Thoracic aorta (tissue), 2 donors: Measurements from ENCODE around the gene UBR2. TPM values are rescaled to one million over a fixed set of nuclear protein-coding genes. Genes with fewer than 3 reads are reported as not detected.

ENCODE experiments used
- ATAC-seq: fragments of 150-250 bp; one replicate; pipeline ENCODE4 v1.8.0; 2017; ENCODE audit warnings: low read depth; ENCODE audit not compliant: insufficient number of reproducible peaks, low FRiP score
- DNase-seq: peaks from one replicate; pipeline ENCODE4 v3.0.0-alpha.2; 2020; ENCODE audit warnings: low spot score
- H3K27ac ChIP-seq, 2 donors: fragments of 200-600 bp; sonication (generic); 1 replicate in 1 of 2; 2 replicates in 1 of 2; pipeline ENCODE4 v1.5.1; 2016; ENCODE audit warnings: mild to moderate bottlenecking in 2 of 2, moderate library complexity in 2 of 2
- H3K27me3 ChIP-seq: fragments of 200-600 bp; sonication (generic); replicated peaks from 2 replicates; pipeline ENCODE4 v1.6.0; 2016; ENCODE audit warnings: mild to moderate bottlenecking; ENCODE audit not compliant: insufficient read depth
- H3K36me3 ChIP-seq: fragments of 200-600 bp; sonication (generic); one replicate; pipeline ENCODE4 v1.5.1; 2016
- H3K4me1 ChIP-seq, 2 donors: fragments of 200-600 bp; sonication (generic); 1 replicate in 1 of 2; 2 replicates in 1 of 2; pipeline versions ENCODE4 v1.5.1 to v1.6.0; 2016; ENCODE audit warnings: low read depth in 2 of 2, mild to moderate bottlenecking in 1 of 2; ENCODE audit not compliant: control insufficient read depth in 1 of 2
- H3K4me3 ChIP-seq: fragments of 200-600 bp; sonication (generic); 2 replicates; pipeline ENCODE4 v1.5.1; 2016; ENCODE audit warnings: mild to moderate bottlenecking
- H3K9me3 ChIP-seq: fragments of 200-600 bp; sonication (generic); 2 replicates; pipeline ENCODE4 v1.5.1; 2016
- total RNA-seq, 2 donors: library from RNA; depleted of rRNA; stranded (reverse); fragments of >200 nt; gene quantifications; one replicate each; pipeline versions ENCODE4 v1.1.0 to v1.2.3, GENCODE V29; 2016
- TF ChIP-seq, protein P1 (sequence below): fragments of 200-600 bp; sonication (generic); IDR thresholded peaks from one replicate; pipeline ENCODE4 v1.5.1; 2019; ENCODE audit warnings: antibody characterized with exemption

UBR2 gene
- total RNA-seq, 2 donors from 2014 or later, result 25.9 to 38.7 TPM

DNA sequence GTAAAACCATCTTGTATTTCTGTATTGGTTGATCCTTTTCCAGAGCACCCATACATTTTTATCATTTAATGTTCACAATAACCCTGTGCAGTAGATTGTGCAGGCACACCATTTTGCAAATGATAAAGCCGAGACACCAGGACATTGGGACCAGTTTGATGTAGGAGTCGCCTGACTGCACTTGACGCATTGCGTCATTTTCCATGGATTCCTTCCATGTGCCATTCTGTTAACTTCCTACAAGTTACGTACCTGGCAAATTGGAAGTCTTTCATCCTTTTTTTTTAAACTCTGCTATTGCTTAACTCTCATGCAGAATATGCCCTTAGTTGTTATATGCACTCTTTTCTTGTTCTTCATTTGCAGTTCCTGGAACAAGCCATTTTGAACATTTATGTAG lies 115.5 kb downstream of the UBR2 start:
- no peaks in the 10 kb centered on the region for H3K27me3 ChIP-seq
- ATAC-seq (no peak), DNase-seq (no peak)
- no peak overlapping the region for H3K4me3 ChIP-seq
- no peaks in the 10 kb centered on the region for H3K9me3 ChIP-seq
- H3K27ac ChIP-seq, result no peak overlapping the region
- H3K36me3 ChIP-seq, result peaks cover 82% of the 10 kb centered on the region
- H3K4me1 ChIP-seq, result no peaks in the 10 kb centered on the region
- TF ChIP-seq, protein P1, sequence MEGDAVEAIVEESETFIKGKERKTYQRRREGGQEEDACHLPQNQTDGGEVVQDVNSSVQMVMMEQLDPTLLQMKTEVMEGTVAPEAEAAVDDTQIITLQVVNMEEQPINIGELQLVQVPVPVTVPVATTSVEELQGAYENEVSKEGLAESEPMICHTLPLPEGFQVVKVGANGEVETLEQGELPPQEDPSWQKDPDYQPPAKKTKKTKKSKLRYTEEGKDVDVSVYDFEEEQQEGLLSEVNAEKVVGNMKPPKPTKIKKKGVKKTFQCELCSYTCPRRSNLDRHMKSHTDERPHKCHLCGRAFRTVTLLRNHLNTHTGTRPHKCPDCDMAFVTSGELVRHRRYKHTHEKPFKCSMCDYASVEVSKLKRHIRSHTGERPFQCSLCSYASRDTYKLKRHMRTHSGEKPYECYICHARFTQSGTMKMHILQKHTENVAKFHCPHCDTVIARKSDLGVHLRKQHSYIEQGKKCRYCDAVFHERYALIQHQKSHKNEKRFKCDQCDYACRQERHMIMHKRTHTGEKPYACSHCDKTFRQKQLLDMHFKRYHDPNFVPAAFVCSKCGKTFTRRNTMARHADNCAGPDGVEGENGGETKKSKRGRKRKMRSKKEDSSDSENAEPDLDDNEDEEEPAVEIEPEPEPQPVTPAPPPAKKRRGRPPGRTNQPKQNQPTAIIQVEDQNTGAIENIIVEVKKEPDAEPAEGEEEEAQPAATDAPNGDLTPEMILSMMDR, result no peak

DNA sequence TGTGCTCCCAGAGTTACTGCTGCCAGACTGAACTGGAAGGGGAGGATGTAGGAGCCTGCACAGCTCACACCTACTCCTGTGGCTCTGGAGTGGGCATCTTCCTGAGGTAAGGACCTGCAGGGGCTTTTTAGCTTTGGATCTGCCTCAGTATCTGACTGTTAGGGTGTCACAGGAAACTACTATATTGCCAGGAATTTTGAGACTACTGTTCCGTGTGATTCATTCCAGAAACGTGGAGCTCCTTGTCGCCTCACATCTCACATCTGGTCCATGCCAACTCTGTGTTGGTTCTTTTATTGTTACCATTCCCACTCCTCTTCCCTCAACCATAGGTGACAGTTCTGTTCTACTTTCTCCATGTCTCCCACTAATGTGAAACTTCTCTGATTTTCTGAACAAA lies 124.5 kb downstream of the UBR2 start:
- no peak for DNase-seq
- no peak for ATAC-seq
- H3K4me3 ChIP-seq, result no peak overlapping the region
- TF ChIP-seq, protein P1, result no peak
- peaks cover 17% of the 10 kb centered on the region for H3K36me3 ChIP-seq
- H3K4me1 ChIP-seq, result peaks cover 19 to 28% of the 10 kb centered on the region in 2 donors
- H3K27ac ChIP-seq, result no peak overlapping the region
- no peaks in the 10 kb centered on the region for H3K27me3 ChIP-seq
- H3K9me3 ChIP-seq, result no peaks in the 10 kb centered on the region

DNA sequence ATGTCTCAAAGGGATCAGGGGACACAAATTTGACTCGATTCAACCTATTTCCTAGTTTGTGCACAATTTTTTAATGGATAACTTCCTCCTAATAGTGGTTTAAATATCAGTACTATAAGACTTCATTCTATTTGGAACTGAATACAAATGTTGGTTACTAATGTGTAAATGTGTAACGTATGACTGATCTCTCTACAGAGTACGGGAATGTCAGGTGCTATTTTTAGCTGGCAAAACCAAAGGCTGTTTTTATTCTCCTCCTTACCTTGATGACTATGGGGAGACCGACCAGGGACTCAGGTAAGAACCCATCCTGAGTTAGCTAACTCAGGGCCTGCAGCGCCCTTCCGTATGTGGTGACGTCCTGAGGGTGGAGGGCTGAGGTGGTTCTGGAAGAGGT lies 125.5 kb downstream of the UBR2 start:
- Histone ChIP-seq H3K9me3 (no peaks in the 10 kb centered on the region), H3K27me3 (no peaks in the 10 kb centered on the region), H3K36me3 (peaks cover 13% of the 10 kb centered on the region), H3K4me3 (no peak overlapping the region), H3K27ac (peak overlapping the region in 1 of 2 donors; percentile 61), H3K4me1 (peaks cover 19 to 39% of the 10 kb centered on the region in 2 donors)
- TF ChIP-seq, protein P1, result no peak
- DNase-seq, result no peak
- ATAC-seq, result no peak

DNA sequence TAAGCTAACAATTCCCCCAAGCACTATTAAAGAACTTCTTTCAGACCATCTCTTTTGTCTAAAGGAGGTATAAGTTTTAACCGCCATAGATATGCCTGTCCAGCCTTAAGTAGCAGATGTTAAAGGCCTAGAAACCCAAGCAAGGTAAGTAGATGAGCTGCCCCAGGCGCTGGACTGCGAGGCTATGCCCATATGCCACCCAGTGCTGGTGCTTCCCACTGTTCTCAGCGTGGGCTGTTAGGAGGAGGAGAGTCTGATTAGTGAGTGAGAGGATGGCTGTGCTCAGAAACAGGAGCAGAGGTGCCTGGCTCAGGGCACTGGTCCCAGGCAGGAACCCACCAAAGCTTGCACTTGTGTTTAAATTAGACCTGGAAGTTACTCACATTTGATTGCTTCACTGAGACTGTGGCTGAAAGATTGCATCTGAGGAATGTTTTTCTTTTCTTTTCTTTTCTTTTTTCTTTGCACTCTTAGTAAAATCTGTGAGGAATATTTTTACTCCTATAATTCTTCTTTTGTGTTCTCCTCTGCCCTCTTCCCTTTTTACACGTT lies 126.4 kb downstream of the UBR2 start:
- TF ChIP-seq, protein P1, result no peak
- Histone ChIP-seq H3K36me3 (peaks cover 5% of the 10 kb centered on the region), H3K4me1 (peaks cover 19 to 48% of the 10 kb centered on the region in 2 donors), H3K27ac (peak overlapping the region; percentile 61 to 63), H3K9me3 (no peaks in the 10 kb centered on the region), H3K4me3 (no peak overlapping the region), H3K27me3 (no peaks in the 10 kb centered on the region)
- ATAC-seq (no peak), DNase-seq (no peak)

DNA sequence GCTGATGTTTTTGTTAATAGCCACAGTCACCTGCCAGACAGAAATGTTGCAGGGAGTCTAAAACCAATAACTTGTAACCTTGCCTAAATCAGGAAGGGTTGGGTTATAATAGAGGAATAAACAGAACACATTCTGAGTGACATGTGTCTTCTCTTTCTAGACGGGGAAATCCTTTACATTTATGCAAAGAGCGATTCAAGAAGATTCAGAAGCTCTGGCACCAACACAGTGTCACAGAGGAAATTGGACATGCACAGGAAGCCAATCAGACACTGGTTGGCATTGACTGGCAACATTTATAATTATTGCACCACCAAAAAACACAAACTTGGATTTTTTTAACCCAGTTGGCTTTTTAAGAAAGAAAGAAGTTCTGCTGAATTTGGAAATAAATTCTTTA lies 127.0 kb downstream of the UBR2 start:
- Histone ChIP-seq H3K27me3 (no peaks in the 10 kb centered on the region), H3K4me3 (no peak overlapping the region), H3K4me1 (peaks cover 19 to 52% of the 10 kb centered on the region in 2 donors), H3K36me3 (peaks cover 5% of the 10 kb centered on the region), H3K27ac (peak overlapping the region; percentile 61 to 63), H3K9me3 (no peaks in the 10 kb centered on the region)
- DNase-seq (no peak), ATAC-seq (no peak)
- TF ChIP-seq, protein P1, result no peak
